ENCODE results near the gene CDC42SE2. TPM values are rescaled to one million over a fixed set of nuclear protein-coding genes. Genes with fewer than 3 reads are reported as not detected.
A peak's percentile ranks its signal among the peaks of the same experiment; 100 is the strongest.
"Not testable (repeated sequence)": the region's sequence is repeated elsewhere in the genome, so short reads cannot be mapped to it uniquely, and the experiment has no call there.

Gene CDC42SE2
- polyA plus RNA-seq, 1 experiment, result 27.4 TPM

GRCh38 chr5:131328536-131329285 is 64.9 kb downstream of the CDC42SE2 start:
- TF ChIP-seq CTCF (IDR thresholded peaks at IDR 0.05; ENCODE audit: low read depth, low read length), result no peak
- DNase-seq (ENCODE audit: low read depth, low spot score), result peak; percentile 6
- ChIA-PET POLR2A (no interaction called here), CTCF (no interaction called here)
- H3K27me3 ChIP-seq (ENCODE audit: control insufficient read depth, insufficient read depth, low read length), result no peaks in the 10 kb centered on the region
- no peaks in the 10 kb centered on the region for H3K9me3 ChIP-seq (ENCODE audit: control insufficient read depth, insufficient read depth, low read length)
- no peak overlapping the region for H3K4me3 ChIP-seq (ENCODE audit: low read depth, low read length)
- no peak overlapping the region for H3K27ac ChIP-seq (ENCODE audit: low read depth, low read length)

GRCh38 chr5:131329286-131329560 is 65.4 kb downstream of the CDC42SE2 start:
- CTCF ChIA-PET, result no interaction called here
- Histone ChIP-seq H3K27ac (ENCODE audit: low read depth, low read length) (no peak overlapping the region), H3K27me3 (ENCODE audit: control insufficient read depth, insufficient read depth, low read length) (no peaks in the 10 kb centered on the region), H3K9me3 (ENCODE audit: control insufficient read depth, insufficient read depth, low read length) (no peaks in the 10 kb centered on the region), H3K4me3 (ENCODE audit: low read depth, low read length) (no peak overlapping the region)
- no peak for DNase-seq (ENCODE audit: low read depth, low spot score)
- POLR2A ChIA-PET, result no interaction called here
- TF ChIP-seq CTCF (IDR thresholded peaks at IDR 0.05; ENCODE audit: low read depth, low read length), result no peak

GRCh38 chr5:131330031-131330430 is 66.2 kb downstream of the CDC42SE2 start:
- H3K9me3 ChIP-seq (ENCODE audit: control insufficient read depth, insufficient read depth, low read length), result no peaks in the 10 kb centered on the region
- POLR2A ChIA-PET, result no interaction called here
- TF ChIP-seq CTCF (IDR thresholded peaks at IDR 0.05; ENCODE audit: low read depth, low read length), result no peak
- no peak overlapping the region for H3K27ac ChIP-seq (ENCODE audit: low read depth, low read length)
- CTCF ChIA-PET, result interaction anchor here (0.7 kb wide), 1 partner anchor 310 kb away, joined by 4 read pairs; no protein-coding TSS in a partner anchor
- no peaks in the 10 kb centered on the region for H3K27me3 ChIP-seq (ENCODE audit: control insufficient read depth, insufficient read depth, low read length)
- no peak for DNase-seq (ENCODE audit: low read depth, low spot score)
- H3K4me3 ChIP-seq (ENCODE audit: low read depth, low read length), result no peak overlapping the region

GRCh38 chr5:131335756-131336155 is 71.9 kb downstream of the CDC42SE2 start:
- POLR2A ChIA-PET; CTCF ChIA-PET; H3K9me3 ChIP-seq (ENCODE audit: control insufficient read depth, insufficient read depth, low read length); DNase-seq (ENCODE audit: low read depth, low spot score); H3K27ac ChIP-seq (ENCODE audit: low read depth, low read length); H3K4me3 ChIP-seq (ENCODE audit: low read depth, low read length); H3K27me3 ChIP-seq (ENCODE audit: control insufficient read depth, insufficient read depth, low read length): not testable (repeated sequence)

GRCh38 chr5:131336801-131337200 is 72.9 kb downstream of the CDC42SE2 start:
- POLR2A ChIA-PET; H3K27ac ChIP-seq (ENCODE audit: low read depth, low read length); H3K27me3 ChIP-seq (ENCODE audit: control insufficient read depth, insufficient read depth, low read length); H3K9me3 ChIP-seq (ENCODE audit: control insufficient read depth, insufficient read depth, low read length); CTCF ChIA-PET; DNase-seq (ENCODE audit: low read depth, low spot score); H3K4me3 ChIP-seq (ENCODE audit: low read depth, low read length): not testable (repeated sequence)

GRCh38 chr5:131337240-131338050 is 73.6 kb downstream of the CDC42SE2 start:
- POLR2A ChIA-PET; CTCF ChIA-PET; H3K27me3 ChIP-seq (ENCODE audit: control insufficient read depth, insufficient read depth, low read length); DNase-seq (ENCODE audit: low read depth, low spot score); H3K4me3 ChIP-seq (ENCODE audit: low read depth, low read length); H3K9me3 ChIP-seq (ENCODE audit: control insufficient read depth, insufficient read depth, low read length); H3K27ac ChIP-seq (ENCODE audit: low read depth, low read length): not testable (repeated sequence)
